SK-N-SH (cell line): ENCODE measurements around the gene ATP6V1C2. TPM values are rescaled to one million over a fixed set of nuclear protein-coding genes. Genes with fewer than 3 reads are reported as not detected.

ENCODE experiments used
- CTCF ChIA-PET: fragments of 300-600, 350-600 bp; formaldehyde crosslinking; extraction: SDS; loops from one replicate; lab custom pipeline; 2021; lab: Yijun Ruan, JAX
- POLR2A ChIA-PET: fragments of 350-600 bp; sonication (Branson Sonifier 250); formaldehyde crosslinking; extraction: SDS; loops from one replicate; lab custom pipeline; 2020; ENCODE audit warnings: antibody characterized with exemption, inconsistent platforms; lab: Yijun Ruan, JAX
- DNase-seq: peaks from one replicate; pipeline ENCODE4 v3.0.0; 2012
- H2AFZ ChIP-seq: fragments of 200-600 bp; sonication (generic); 2 replicates; pipeline ENCODE4 v1.8.1; 2016; ENCODE audit warnings: antibody characterized with exemption, mild to moderate bottlenecking, low read depth
- H3F3A ChIP-seq: fragments of 200-600 bp; sonication (generic); replicated peaks from 2 replicates; pipeline ENCODE3; 2016; ENCODE audit warnings: antibody characterized with exemption, mild to moderate bottlenecking; ENCODE audit not compliant: insufficient read depth
- H3K27ac ChIP-seq, 2 experiments: fragments of 200-500 bp in 1 of 2; fragments of 200-600 bp in 1 of 2; sonication (Bioruptor generic) in 1 of 2; sonication (generic), shearing (Covaris generic) in 1 of 2; 2 replicates each; pipeline versions ENCODE4 v1.5.1 to v1.6.1; 2014 to 2016; ENCODE audit warnings: low read depth in 2 of 2, inconsistent platforms in 1 of 2, low read length in 1 of 2, mild to moderate bottlenecking in 1 of 2, mixed read lengths in 1 of 2
- H3K27me3 ChIP-seq: fragments of 200-600 bp; sonication (generic), shearing (Covaris generic); 2 replicates; pipeline ENCODE4 v1.6.1; 2016; ENCODE audit warnings: mixed run types; ENCODE audit not compliant: insufficient read depth
- H3K36me3 ChIP-seq, 2 experiments: fragments of 200-500 bp in 1 of 2; fragments of 200-600 bp in 1 of 2; sonication (Bioruptor generic) in 1 of 2; sonication (generic) in 1 of 2; replicated peaks in 1 of 2; 2 replicates each; pipeline versions ENCODE3 to v1.5.1; 2014 to 2016; ENCODE audit warnings: low read length in 1 of 2, mild to moderate bottlenecking in 1 of 2; ENCODE audit not compliant: insufficient read depth in 2 of 2, control insufficient read depth in 1 of 2
- H3K4me1 ChIP-seq, 2 experiments: fragments of 200-500 bp in 1 of 2; fragments of 200-600 bp in 1 of 2; sonication (Bioruptor generic) in 1 of 2; sonication (generic), shearing (Covaris generic) in 1 of 2; 2 replicates each; pipeline versions ENCODE4 v1.5.1 to v1.6.1; 2014 to 2016; ENCODE audit warnings: low read depth in 1 of 2, low read length in 1 of 2, mixed run types in 1 of 2; ENCODE audit not compliant: insufficient read depth in 2 of 2, control insufficient read depth in 1 of 2
- H3K4me2 ChIP-seq: fragments of 200-600 bp; sonication (generic), shearing (Covaris generic); 2 replicates; pipeline ENCODE4 v1.6.1; 2017; ENCODE audit warnings: mixed run types
- H3K4me3 ChIP-seq, 2 experiments: fragments of 200-500 bp in 1 of 2; fragments of 200-600 bp in 1 of 2; sonication (Bioruptor generic) in 1 of 2; sonication (generic), shearing (Covaris generic) in 1 of 2; 2 replicates each; pipeline versions ENCODE4 v1.5.1 to v1.8.1; 2014 to 2016; ENCODE audit warnings: low read depth in 2 of 2, inconsistent platforms in 1 of 2, low read length in 1 of 2, mild to moderate bottlenecking in 1 of 2, mixed read lengths in 1 of 2, moderate library complexity in 1 of 2
- H3K79me2 ChIP-seq: fragments of 200-600 bp; sonication (generic); 2 replicates; pipeline ENCODE4 v1.8.1; 2017; ENCODE audit warnings: mild to moderate bottlenecking; ENCODE audit not compliant: insufficient read depth
- H3K9ac ChIP-seq: fragments of 200-600 bp; sonication (generic); 2 replicates; pipeline ENCODE4 v1.6.1; 2017; ENCODE audit warnings: mixed run types
- H3K9me2 ChIP-seq: fragments of 200-600 bp; sonication (generic); 2 replicates; pipeline ENCODE4 v1.6.1; 2017; ENCODE audit warnings: mixed run types
- H3K9me3 ChIP-seq: fragments of 200-600 bp; sonication (generic); 2 replicates; pipeline ENCODE4 v1.6.1; 2017; ENCODE audit warnings: mixed run types, mild to moderate bottlenecking, moderate library complexity
- H4K20me1 ChIP-seq: fragments of 200-600 bp; sonication (generic); 2 replicates; pipeline ENCODE4 v1.6.1; 2017; ENCODE audit warnings: mild to moderate bottlenecking, mixed run types; ENCODE audit not compliant: insufficient read depth
- CHD2 ChIP-seq: fragments of 150-350 bp; IDR thresholded peaks from 2 replicates; pipeline ENCODE4 v1.6.1; 2018; ENCODE audit warnings: low read length; ENCODE audit not compliant: partially characterized antibody
- FOSL2 ChIP-seq: IDR thresholded peaks from 2 replicates; pipeline ENCODE4 v1.4.0; 2012; ENCODE audit warnings: low read depth, mild to moderate bottlenecking, moderate library complexity, borderline replicate concordance
- FOXM1 ChIP-seq: IDR thresholded peaks from 2 replicates; pipeline ENCODE4 v1.4.0; 2012; ENCODE audit warnings: low read depth, mild to moderate bottlenecking
- MXI1 ChIP-seq: IDR thresholded peaks from 2 replicates; pipeline ENCODE4 v1.6.1; 2012; ENCODE audit warnings: mild to moderate bottlenecking, low read depth, low read length, improper control_type of control experiment
- NFIC ChIP-seq: IDR thresholded peaks from 2 replicates; pipeline ENCODE4 v1.4.0; 2012; ENCODE audit warnings: borderline replicate concordance
- NRF1 ChIP-seq: IDR thresholded peaks from 2 replicates; pipeline ENCODE4 v1.6.1; 2012; ENCODE audit warnings: low read depth, mild to moderate bottlenecking, low read length
- RAD21 ChIP-seq: IDR thresholded peaks from 2 replicates; pipeline ENCODE4 v1.6.1; 2012; ENCODE audit warnings: mild to moderate bottlenecking, low read length
- RCOR1 ChIP-seq: fragments of 150-350 bp; IDR thresholded peaks from 2 replicates; pipeline ENCODE4 v1.6.1; 2017; ENCODE audit warnings: antibody characterized with exemption, low read length
- RFX5 ChIP-seq: IDR thresholded peaks from 2 replicates; pipeline ENCODE4 v1.6.1; 2012; ENCODE audit warnings: mild to moderate bottlenecking, improper control_type of control experiment, low read length
- SIN3A ChIP-seq: IDR thresholded peaks from 2 replicates; pipeline ENCODE4 v1.6.1; 2012; ENCODE audit warnings: low read depth, mild to moderate bottlenecking, low read length, moderate library complexity, borderline replicate concordance
- SMC3 ChIP-seq: IDR thresholded peaks from 2 replicates; pipeline ENCODE4 v1.6.1; 2012; ENCODE audit warnings: low read depth, low read length, improper control_type of control experiment
- TCF12 ChIP-seq: IDR thresholded peaks from 2 replicates; pipeline ENCODE4 v1.4.0; 2012
- TEAD4 ChIP-seq: IDR thresholded peaks from 2 replicates; pipeline ENCODE4 v1.4.0; 2012; ENCODE audit warnings: mild to moderate bottlenecking, borderline replicate concordance; ENCODE audit not compliant: insufficient read depth
- WGBS: methylation state at CpG from one replicate; pipeline ENCODE4 v1.1.6; 2017; ENCODE audit warnings: low lambda C conversion rate; 5-methylcytosine and 5-hydroxymethylcytosine counted together
- polyA plus RNA-seq, 3 experiments: library from polyadenylated mRNA; depleted of rRNA; stranded (reverse); fragments of >200 nt; gene quantifications; 2 replicates each; pipeline ENCODE4 v1.2.3, GENCODE V29; 2012
- TF ChIP-seq, protein P1 (sequence below): IDR thresholded peaks from 2 replicates; pipeline ENCODE4 v1.4.0; 2012; ENCODE audit warnings: low read depth
- TF ChIP-seq, protein P2 (sequence below): IDR thresholded peaks from 2 replicates; pipeline ENCODE4; 2012
- TF ChIP-seq, protein P3 (sequence below): fragments of 200-600 bp; sonication (generic); IDR thresholded peaks from 2 replicates; pipeline ENCODE4 v1.6.1; 2017; ENCODE audit warnings: antibody characterized with exemption, mild to moderate bottlenecking, moderate library complexity

ATP6V1C2 gene
- polyA plus RNA-seq, 1 of the 3 experiments (the other 2 are of a cell fraction): 0.12 TPM

DNA sequence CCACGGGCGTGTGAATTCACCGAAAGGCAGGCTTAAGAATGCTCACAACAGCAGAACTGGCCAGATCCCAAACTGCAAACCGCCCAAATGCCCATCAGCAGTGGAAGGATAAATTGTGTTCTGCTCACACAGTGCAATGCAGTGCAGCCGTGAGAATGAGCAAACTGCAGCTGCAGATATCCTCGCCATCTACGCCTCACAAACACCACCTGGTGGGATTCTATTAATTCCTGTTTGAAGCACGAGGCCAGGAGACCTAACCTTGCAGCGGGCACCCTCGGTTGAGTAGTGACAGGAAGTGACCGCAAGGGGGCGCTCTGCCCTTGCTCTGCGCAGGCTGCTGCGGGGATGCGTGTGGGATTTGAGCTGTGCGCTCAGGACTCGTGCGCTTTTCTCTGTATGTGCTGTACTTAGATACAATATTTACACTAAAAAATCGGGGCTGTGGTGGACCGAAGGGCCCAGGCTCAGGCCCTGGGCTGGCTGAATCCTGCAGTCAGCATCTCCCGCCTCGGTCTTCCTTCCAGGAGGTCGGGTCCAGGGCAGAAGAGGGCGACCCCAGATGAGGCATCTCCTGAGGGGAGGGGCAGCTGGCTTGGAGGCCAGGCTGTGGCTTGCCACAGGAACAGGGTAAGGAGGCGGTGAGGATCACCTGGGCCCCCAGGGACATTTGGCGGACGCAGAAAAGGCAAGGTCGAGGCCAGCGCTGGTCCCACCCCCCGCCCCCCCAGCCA is 110.9 kb downstream of the ATP6V1C2 start:
- peak overlapping the region; percentile 64 for H3K4me2 ChIP-seq
- TF ChIP-seq SMC3: peak; percentile 98
- TF ChIP-seq NFIC: no peak
- peak; percentile 43; the same call in 1 of the 2 replicates for TF ChIP-seq NRF1
- TF ChIP-seq SIN3A: no peak
- TF ChIP-seq CHD2: peak; percentile 54
- TF ChIP-seq, protein P1, sequence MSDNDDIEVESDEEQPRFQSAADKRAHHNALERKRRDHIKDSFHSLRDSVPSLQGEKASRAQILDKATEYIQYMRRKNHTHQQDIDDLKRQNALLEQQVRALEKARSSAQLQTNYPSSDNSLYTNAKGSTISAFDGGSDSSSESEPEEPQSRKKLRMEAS: 0 out of 2 replicates have a peak, but pooled peaks have one; percentile 29
- peak; percentile 53; the same call in 1 of the 2 replicates for TF ChIP-seq MXI1
- TF ChIP-seq TEAD4: no peak
- peak; percentile 100 for TF ChIP-seq RAD21
- no peak for TF ChIP-seq FOSL2
- TF ChIP-seq RFX5: no peak
- TF ChIP-seq, protein P2, sequence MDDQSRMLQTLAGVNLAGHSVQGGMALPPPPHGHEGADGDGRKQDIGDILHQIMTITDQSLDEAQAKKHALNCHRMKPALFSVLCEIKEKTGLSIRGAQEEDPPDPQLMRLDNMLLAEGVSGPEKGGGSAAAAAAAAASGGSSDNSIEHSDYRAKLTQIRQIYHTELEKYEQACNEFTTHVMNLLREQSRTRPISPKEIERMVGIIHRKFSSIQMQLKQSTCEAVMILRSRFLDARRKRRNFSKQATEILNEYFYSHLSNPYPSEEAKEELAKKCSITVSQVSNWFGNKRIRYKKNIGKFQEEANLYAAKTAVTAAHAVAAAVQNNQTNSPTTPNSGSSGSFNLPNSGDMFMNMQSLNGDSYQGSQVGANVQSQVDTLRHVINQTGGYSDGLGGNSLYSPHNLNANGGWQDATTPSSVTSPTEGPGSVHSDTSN: no peak
- TF ChIP-seq, protein P3, sequence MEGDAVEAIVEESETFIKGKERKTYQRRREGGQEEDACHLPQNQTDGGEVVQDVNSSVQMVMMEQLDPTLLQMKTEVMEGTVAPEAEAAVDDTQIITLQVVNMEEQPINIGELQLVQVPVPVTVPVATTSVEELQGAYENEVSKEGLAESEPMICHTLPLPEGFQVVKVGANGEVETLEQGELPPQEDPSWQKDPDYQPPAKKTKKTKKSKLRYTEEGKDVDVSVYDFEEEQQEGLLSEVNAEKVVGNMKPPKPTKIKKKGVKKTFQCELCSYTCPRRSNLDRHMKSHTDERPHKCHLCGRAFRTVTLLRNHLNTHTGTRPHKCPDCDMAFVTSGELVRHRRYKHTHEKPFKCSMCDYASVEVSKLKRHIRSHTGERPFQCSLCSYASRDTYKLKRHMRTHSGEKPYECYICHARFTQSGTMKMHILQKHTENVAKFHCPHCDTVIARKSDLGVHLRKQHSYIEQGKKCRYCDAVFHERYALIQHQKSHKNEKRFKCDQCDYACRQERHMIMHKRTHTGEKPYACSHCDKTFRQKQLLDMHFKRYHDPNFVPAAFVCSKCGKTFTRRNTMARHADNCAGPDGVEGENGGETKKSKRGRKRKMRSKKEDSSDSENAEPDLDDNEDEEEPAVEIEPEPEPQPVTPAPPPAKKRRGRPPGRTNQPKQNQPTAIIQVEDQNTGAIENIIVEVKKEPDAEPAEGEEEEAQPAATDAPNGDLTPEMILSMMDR: peak; percentile 99
- TF ChIP-seq RCOR1: peak; percentile 54; the same call in 1 of the 2 replicates
- no peak for TF ChIP-seq FOXM1
- TF ChIP-seq TCF12: no peak
- no peak overlapping the region; the same call in 1 of the 2 replicates for H2AFZ ChIP-seq
- peaks cover 0 to 29% of the 10 kb centered on the region in 2 experiments; a peak in 1 of 4 replicates for H3K4me1 ChIP-seq
- peak overlapping the region; percentile 14 to 33; a peak in 2 of 4 replicates for H3K4me3 ChIP-seq
- H3K9ac ChIP-seq: no peak overlapping the region
- no peaks in the 10 kb centered on the region for H3K36me3 ChIP-seq
- no peaks in the 10 kb centered on the region for H3K9me2 ChIP-seq
- no peaks in the 10 kb centered on the region for H3K9me3 ChIP-seq
- DNase-seq: peak; percentile 98
- POLR2A ChIA-PET: interaction anchor here (0.7 to 1.4 kb wide), 2 partner anchors 292 to 297 kb away, joined by 3 read pairs; no protein-coding TSS in a partner anchor
- peaks cover 33% of the 10 kb centered on the region; the same call in 1 of the 2 replicates for H3K27me3 ChIP-seq
- H3F3A ChIP-seq: no peaks in the 10 kb centered on the region
- 16% methylated on average over 20 of the region's 30 CpGs for WGBS
- CTCF ChIA-PET: interaction anchor here (0.5 to 11.5 kb wide), 133 partner anchors 10 to 851 kb away, joined by 3 to 666 read pairs (median 5); partner anchors contain the start of genes ATP6V1C2, KCNF1, PDIA6 and ROCK2
- H3K79me2 ChIP-seq: no peaks in the 10 kb centered on the region
- no peak overlapping the region for H3K27ac ChIP-seq
- no peaks in the 10 kb centered on the region for H4K20me1 ChIP-seq
